Epidermal melanocyte (primary cell): Measurements from ENCODE around the gene CNOT4.

Experiments used
- DNase-seq: peaks from one replicate; pipeline ENCODE4 v3.0.0; 2011; ENCODE audit warnings: low spot score; ENCODE audit not compliant: insufficient read length

The CNOT4 gene

GRCh38 chr7:135509839-135510591 lies at the start of gene CNOT4:
Gene CNOT4, minus strand, starts transcription at chr7:135510102. Its CDS starts 71,771 bp downstream, at chr7:135438331.
- peak; percentile 86 for DNase-seq

GRCh38 chr7:135558881-135559280 lies 49.0 kb upstream of the CNOT4 start:
- DNase-seq = no peak

GRCh38 chr7:135558337-135558767 lies 48.5 kb upstream of the CNOT4 start:
- peak; percentile 50 for DNase-seq

- peak; percentile 59 for DNase-seq
These were observed 47.8 kb upstream of the CNOT4 start, which contains the start of gene NUP205 for GRCh38 chr7:135557455-135558336. Gene NUP205, plus strand, starts transcription at chr7:135557917. Its CDS starts 28 bp downstream, at chr7:135557945.

GRCh38 chr7:135553346-135553745 lies 43.4 kb upstream of the CNOT4 start:
- DNase-seq = no peak

GRCh38 chr7:135552148-135552547 lies 42.2 kb upstream of the CNOT4 start:
- no peak for DNase-seq

GRCh38 chr7:135550196-135550595 lies 40.3 kb upstream of the CNOT4 start:
- DNase-seq = no peak

GRCh38 chr7:135541029-135541428 lies 31.1 kb upstream of the CNOT4 start:
- DNase-seq = no peak

GRCh38 chr7:135539629-135540028 lies 29.7 kb upstream of the CNOT4 start:
- no peak for DNase-seq

- no peak for DNase-seq
These were observed 28.5 kb upstream of the CNOT4 start for GRCh38 chr7:135538376-135538775.

GRCh38 chr7:135537905-135538304 lies 28.0 kb upstream of the CNOT4 start:
- DNase-seq = no peak

GRCh38 chr7:135537453-135537852 lies 27.6 kb upstream of the CNOT4 start:
- DNase-seq = no peak

- no peak for DNase-seq
These were observed 26.2 kb upstream of the CNOT4 start for GRCh38 chr7:135536150-135536549.

GRCh38 chr7:135527025-135527424 lies 17.1 kb upstream of the CNOT4 start:
- no peak for DNase-seq

- no peak for DNase-seq
These were observed 15.5 kb upstream of the CNOT4 start for GRCh38 chr7:135525426-135525825.

- DNase-seq = no peak
These were observed 13.2 kb upstream of the CNOT4 start for GRCh38 chr7:135523146-135523545.

GRCh38 chr7:135522509-135522908 lies 12.6 kb upstream of the CNOT4 start:
- no peak for DNase-seq

GRCh38 chr7:135519871-135520270 lies 10.0 kb upstream of the CNOT4 start:
- no peak for DNase-seq

- no peak for DNase-seq
These were observed 9.4 kb upstream of the CNOT4 start for GRCh38 chr7:135519233-135519688.

GRCh38 chr7:135518748-135519147 lies 8.8 kb upstream of the CNOT4 start:
- no peak for DNase-seq

- no peak for DNase-seq
These were observed 7.2 kb upstream of the CNOT4 start for GRCh38 chr7:135517060-135517459.

- no peak for DNase-seq
These were observed 5.0 kb upstream of the CNOT4 start for GRCh38 chr7:135514856-135515255.
